Dedifferentiated amniotic fluid mesenchymal stem cell (primary cell): ENCODE results near the gene VWA2.
"Not testable (repeated sequence)": the region's sequence is repeated elsewhere in the genome, so short reads cannot be mapped to it uniquely, and the experiment has no call there.

ENCODE experiments used
- DNase-seq: peaks from one replicate; pipeline ENCODE4 v3.0.0-alpha.2; 2016; ENCODE audit errors: extremely low spot score

Gene VWA2

GRCh38 chr10:114319406-114320248 is 80.6 kb downstream of the VWA2 start:
- no peak for DNase-seq

DNA sequence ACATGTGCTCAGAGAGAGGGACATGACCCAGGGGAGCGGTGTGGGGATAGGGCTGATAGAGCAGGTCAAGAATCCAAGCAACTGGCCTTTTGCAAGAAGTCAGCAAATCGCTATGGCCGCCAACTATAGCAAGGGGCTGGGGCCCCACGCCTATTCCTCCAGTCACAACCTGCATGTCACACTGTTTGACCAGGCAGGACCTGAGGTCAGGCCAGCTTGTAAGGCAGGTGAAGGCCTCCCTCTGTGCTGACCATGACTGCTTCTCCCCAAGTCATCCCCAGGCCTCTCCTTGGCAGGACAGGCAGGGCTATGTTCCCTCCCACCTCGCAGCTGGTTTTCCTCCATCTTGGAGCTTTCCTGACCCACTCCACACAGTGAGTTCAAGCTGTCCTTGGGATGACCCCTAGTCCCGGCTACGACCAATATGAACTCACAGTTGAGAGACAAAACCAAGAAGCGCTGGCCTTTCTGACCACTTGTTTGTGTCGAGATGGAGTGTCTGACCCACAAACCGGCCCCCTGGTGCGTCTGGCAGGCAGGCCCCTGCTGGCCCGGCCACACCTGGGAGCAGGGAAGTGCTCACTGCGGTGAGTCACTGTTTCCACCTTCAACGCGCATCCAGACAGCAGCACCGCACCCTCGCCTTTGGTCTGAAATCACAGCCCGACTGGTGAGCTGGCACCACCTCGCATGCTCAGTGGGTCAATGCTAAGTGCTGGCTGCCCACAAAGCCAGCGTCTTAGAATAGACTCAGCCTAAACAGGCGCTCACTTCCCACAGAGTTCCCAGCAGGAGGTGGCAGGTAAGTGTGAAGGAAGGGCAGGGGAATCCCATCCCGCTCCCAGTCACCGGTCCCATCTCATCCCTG is 81.4 kb downstream of the VWA2 start:
- DNase-seq, result no peak

GRCh38 chr10:114322344-114322743 is 83.3 kb downstream of the VWA2 start:
- no peak for DNase-seq

DNA sequence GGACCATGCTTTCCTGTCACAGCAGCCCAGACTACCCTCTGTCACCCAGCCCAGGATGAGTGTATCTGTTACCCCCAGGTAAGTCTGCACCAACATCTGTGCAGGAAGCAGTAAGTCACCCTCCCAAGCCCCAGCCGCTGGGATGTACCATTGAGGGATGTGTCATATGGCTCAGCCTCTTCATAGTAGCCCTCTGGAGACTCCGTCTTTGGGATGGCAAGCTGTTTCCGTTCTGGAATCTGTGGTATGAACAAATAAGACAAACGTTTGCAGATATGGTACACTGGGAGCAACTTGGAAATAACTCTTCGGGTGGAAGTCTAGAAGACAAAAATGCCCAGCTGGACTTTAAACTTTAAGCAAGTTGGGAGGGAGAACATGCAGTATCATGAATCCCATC is 84.0 kb downstream of the VWA2 start:
- no peak for DNase-seq

DNA sequence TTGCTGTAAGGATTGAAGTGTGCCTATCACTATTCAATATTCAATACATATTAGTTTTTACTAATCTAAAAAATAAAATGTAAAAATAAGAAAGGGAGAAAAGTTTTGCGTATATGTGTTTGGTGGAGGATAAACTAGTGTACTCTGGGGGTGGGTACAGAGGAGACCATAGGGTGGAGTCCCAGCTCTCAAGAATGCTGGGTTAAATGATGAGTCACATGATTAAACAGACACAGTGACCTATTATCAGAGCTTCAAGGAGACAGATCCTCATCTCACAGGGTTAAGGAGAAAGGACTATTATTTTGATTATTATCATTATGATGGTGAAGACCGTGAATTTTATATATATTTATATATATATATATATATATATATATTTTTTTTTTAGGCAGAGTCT is 87.7 kb downstream of the VWA2 start:
- no peak for DNase-seq

DNA sequence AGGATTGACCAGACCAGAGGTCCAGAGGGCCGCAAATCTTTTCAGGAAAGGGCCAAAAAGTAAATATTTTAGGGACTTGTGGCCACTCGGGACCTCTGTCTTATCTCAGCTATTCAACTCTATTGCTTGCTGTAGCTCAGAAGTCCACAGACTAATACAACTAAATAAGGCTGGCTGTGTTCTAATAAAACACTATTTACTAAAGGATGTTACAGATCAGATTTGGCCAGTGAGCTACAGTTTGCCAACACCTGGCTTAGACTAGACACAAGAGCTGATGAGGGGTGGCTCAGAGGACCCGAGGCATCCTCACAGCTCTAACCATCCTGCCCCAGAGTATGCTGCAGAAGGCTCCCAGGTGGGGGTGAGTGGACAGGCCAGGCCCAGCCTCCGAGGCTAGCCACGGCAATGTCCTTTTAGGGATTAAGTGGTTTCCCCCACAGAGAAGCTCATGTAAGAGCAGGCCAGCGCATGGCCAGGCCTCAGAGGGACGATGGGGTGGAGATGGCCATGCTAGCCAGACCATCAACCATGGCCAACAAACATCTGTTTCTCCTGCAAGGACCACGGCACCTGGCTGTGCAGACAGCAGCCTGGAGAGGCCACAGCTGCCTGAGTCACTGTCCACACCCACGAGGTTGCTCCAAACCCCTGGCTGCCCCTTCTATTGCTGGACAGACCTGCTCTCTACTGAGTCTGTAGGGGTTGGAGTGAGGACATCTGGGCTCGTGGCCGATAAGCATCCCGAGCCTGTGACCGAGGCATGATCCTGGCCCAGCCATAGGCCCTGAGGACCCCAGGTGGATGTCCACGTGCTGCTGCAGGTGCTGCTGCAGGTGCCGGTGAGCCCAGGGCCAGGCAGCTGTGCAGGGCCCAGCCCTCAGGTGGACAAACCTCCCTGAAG is 88.7 kb downstream of the VWA2 start:
- no peak for DNase-seq

DNA sequence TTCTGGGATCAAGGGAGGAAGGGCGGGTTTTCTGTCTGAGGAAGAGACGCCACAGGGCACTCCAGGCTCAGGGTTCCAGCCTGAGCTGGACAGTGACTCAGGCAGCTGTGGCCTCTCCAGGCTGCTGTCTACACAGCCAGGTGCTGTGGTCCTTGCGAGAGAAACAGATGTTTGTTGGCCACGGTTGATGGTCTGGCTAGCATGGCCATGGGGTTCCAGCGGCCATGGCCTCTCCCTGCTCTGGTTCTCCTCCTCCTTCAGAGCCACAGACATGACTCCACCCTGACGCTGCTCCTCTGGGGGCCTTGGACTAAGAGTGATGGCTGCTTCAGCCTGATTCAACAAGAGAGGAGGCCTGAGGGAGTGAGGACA is 89.4 kb downstream of the VWA2 start:
- no peak for DNase-seq

GRCh38 chr10:114328874-114329273 is 89.8 kb downstream of the VWA2 start:
- no peak for DNase-seq

DNA sequence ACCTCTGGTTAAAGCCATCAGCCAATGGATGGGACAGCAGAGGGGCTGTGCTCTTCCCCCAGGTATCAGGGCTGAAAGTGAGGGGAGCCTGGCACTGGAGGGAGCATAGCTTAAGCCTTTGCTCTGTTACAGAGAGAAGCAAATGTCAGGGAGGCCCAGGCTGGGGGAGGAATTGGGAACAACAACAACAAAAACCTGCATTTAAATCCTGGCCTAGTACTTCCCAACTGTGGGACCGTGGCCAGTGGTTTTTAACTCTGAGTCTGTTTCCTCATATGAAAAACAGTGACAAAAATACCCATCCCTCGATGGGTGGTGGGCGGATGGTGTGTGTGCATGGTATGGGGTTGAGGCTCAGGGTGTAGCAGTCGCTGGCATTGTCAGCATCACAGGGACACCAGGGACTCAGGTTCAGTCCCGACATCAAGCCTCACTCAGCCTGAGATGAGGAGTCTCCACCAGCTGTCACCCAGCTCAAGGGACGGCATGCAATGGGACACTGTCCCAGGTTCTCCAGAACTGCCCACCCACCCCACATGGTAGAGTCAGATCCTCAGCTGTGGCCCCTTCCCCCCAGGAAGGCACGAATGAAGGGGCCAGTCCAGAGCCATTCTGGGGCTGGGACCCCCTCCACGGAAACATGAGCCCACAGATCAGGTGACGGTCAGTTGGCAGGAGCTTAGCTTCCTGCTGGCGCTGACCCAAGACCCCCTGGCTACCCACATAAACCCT is 90.7 kb downstream of the VWA2 start:
- DNase-seq, result no peak

- DNase-seq, result no peak
These were observed 93.5 kb downstream of the VWA2 start for GRCh38 chr10:114332301-114333192.

- DNase-seq, result not testable (repeated sequence)
These were observed 94.4 kb downstream of the VWA2 start for GRCh38 chr10:114333441-114333840.

- DNase-seq, result no peak
These were observed 95.2 kb downstream of the VWA2 start for GRCh38 chr10:114334301-114334700.

GRCh38 chr10:114335614-114336013 is 96.6 kb downstream of the VWA2 start:
- no peak for DNase-seq

- no peak for DNase-seq
These were observed 97.9 kb downstream of the VWA2 start for GRCh38 chr10:114336823-114337509.

GRCh38 chr10:114337510-114338462 is 98.7 kb downstream of the VWA2 start:
- no peak for DNase-seq

DNA sequence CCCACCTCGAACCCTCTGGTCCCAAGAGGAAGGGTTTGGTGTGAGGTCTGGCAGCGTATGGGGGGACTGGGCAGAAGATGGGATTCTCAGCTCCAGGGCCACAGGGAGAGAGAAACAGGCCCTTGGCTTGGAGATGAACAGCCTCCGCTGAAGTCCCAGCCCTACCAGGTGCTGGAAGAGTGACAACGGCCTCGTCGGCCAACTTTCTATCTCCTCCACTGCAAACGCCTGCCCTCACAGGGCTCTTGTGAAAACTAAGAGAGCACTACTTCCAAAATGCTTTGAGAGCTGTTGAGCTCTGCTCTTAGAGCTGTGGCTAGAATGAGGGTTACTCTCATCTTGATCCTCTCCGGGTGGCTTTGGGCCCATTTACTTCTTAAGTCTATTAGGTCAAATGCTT is 101.8 kb downstream of the VWA2 start:
- no peak for DNase-seq
